GM12801 (cell line): ENCODE data around the gene PRKCQ.

ENCODE experiments used
- CTCF ChIP-seq: IDR thresholded peaks from one replicate; pipeline ENCODE4 v1.5.1; 2011; ENCODE audit warnings: control low read depth; ENCODE audit not compliant: insufficient read length; ENCODE audit errors: extremely low read depth

PRKCQ gene

GRCh38 chr10:6511347-6511746, 68.7 kb downstream of the PRKCQ start:
- no peak for TF ChIP-seq CTCF

GRCh38 chr10:6507311-6507710, 72.8 kb downstream of the PRKCQ start:
- TF ChIP-seq CTCF, result no peak

GRCh38 chr10:6505300-6505699, 74.8 kb downstream of the PRKCQ start:
- TF ChIP-seq CTCF, result no peak

GRCh38 chr10:6504296-6504695, 75.8 kb downstream of the PRKCQ start:
- no peak for TF ChIP-seq CTCF

GRCh38 chr10:6503171-6503570, 76.9 kb downstream of the PRKCQ start:
- no peak for TF ChIP-seq CTCF

GRCh38 chr10:6501931-6502330, 78.1 kb downstream of the PRKCQ start:
- TF ChIP-seq CTCF, result no peak

GRCh38 chr10:6499974-6500373, 80.1 kb downstream of the PRKCQ start:
- no peak for TF ChIP-seq CTCF

- TF ChIP-seq CTCF, result no peak
Observed at GRCh38 chr10:6498771-6499170, 81.3 kb downstream of the PRKCQ start.
